ENCODE measurements around the gene LZTS2.

DNA sequence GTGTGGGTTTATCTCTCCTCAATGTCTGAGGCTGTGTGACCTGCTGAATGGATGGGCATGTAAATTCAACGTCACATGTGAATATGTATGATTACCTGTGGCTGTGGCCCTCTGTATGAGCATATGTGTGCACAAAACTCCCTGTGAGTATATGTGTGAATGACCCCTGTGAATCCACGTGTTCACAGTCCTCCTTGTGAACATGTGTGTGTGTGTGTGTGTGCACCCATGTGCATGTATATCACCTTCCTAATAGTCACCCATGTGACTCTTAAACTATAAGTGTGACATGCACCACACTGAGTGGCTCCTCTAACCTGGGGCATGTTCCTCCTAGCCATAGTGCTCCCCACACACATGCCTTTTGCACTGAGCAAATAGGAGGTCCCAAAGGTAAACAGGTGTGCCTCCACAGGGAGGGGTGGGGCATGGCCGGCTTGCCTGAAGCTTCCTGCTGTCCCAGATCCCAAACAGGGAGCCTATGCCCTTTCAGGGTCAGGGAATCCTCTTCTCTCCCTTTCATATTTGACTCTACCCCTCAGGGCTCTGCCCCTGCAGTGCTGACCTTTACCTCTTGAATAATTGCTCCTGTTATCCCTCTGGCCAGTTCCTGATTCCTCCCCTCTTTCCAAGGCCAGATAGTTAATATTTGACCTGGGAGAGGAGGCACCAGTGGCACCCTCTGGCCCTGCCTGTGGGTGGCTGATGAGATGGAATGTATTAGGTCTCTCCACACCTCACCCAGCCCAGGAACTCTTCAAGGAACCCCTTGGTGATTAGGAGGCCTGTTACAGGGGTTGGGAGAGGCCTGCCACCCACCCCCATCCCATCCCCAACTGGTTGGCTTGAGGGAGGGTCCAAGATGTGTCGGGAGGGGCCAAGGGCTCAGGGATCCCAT, 28.4 kb upstream of the LZTS2 start:
- TF ChIP-seq CTCF (IDR thresholded peaks at IDR 0.05 in 8 of 11, conservative IDR thresholded peaks at IDR 0.05 in 3 of 11) (no peak), POLR2A (IDR thresholded peaks at IDR 0.05) (no peak)
